H1 (cell line): ENCODE results near the gene UMODL1. TPM values are rescaled to one million over a fixed set of nuclear protein-coding genes. Genes with fewer than 3 reads are reported as not detected.

Experiments
- CTBP2 ChIP-seq: IDR thresholded peaks from 2 replicates; pipeline ENCODE4 v1.7.0; 2011; ENCODE audit warnings: borderline replicate concordance, mild to moderate bottlenecking, moderate library complexity, mixed read lengths, low read length; ENCODE audit not compliant: insufficient read depth, insufficient read length
- KDM4A ChIP-seq: IDR thresholded peaks from one replicate; pipeline ENCODE4 v1.7.1; 2012; ENCODE audit warnings: low read depth, mild to moderate bottlenecking, moderate library complexity, low read length, inconsistent platforms; ENCODE audit not compliant: severe bottlenecking
- SIN3A ChIP-seq, 2 experiments: IDR thresholded peaks in 1 of 2; conservative IDR thresholded peaks in 1 of 2; 2 replicates each; pipeline ENCODE4 v1.6.1; 2011 to 2012; ENCODE audit warnings: low read length in 2 of 2, improper control_type of control experiment in 1 of 2, low read depth in 1 of 2, mild to moderate bottlenecking in 1 of 2
- SIX5 ChIP-seq: IDR thresholded peaks from 2 replicates; pipeline ENCODE4 v1.6.1; 2011; ENCODE audit warnings: mild to moderate bottlenecking, low read depth, low read length
- SUZ12 ChIP-seq: fragments of 200-600 bp; sonication (generic); IDR thresholded peaks from 2 replicates; pipeline ENCODE4 v1.6.1; 2012; ENCODE audit warnings: mild to moderate bottlenecking, inconsistent platforms, low read length, moderate library complexity, mixed read lengths
- TAF1 ChIP-seq: IDR thresholded peaks from 2 replicates; pipeline ENCODE4 v1.6.1; 2011; ENCODE audit warnings: mild to moderate bottlenecking, low read depth, low read length
- TEAD4 ChIP-seq: IDR thresholded peaks from 2 replicates; pipeline ENCODE4 v1.6.1; 2012; ENCODE audit warnings: low read depth, low read length, inconsistent platforms, mixed read lengths
- polyA plus RNA-seq, 7 experiments: library from polyadenylated mRNA; depleted of rRNA in 3 of 7; stranded (reverse) in 5 of 7; unstranded in 2 of 7; fragments of >200 nt in 5 of 7; fragments of 200-250 nt in 2 of 7; gene quantifications; 1 replicate in 5 of 7; 2 replicates in 1 of 7; 4 replicates in 1 of 7; pipeline versions ENCODE4 v1.2.1 to v1.2.3, GENCODE V29; 2011 to 2013; ENCODE audit warnings: missing spikeins in 2 of 7, mixed read lengths in 2 of 7
- total RNA-seq: library from RNA; stranded (reverse); fragmentation: NEBNext Ultra II Directional; extraction: Animal tissue kit (Norgen Biotek cat#: 25700); gene quantifications from 2 replicates; pipeline ENCODE4 v1.2.1, GENCODE V29; 2021
- TF ChIP-seq, protein P1 (sequence below): fragments of 300-600 bp; sonication (generic); IDR thresholded peaks from 2 replicates; pipeline ENCODE4 v1.7.1; 2012; ENCODE audit warnings: low read length, moderate library complexity, mild to moderate bottlenecking, inconsistent platforms; ENCODE audit not compliant: insufficient replicate concordance
- TF ChIP-seq, protein P2 (sequence below): IDR thresholded peaks from 2 replicates; pipeline ENCODE4 v1.6.1; 2012; ENCODE audit warnings: inconsistent platforms

UMODL1 gene
- total and polyA plus RNA-seq, 2 of the 8 experiments (the other 6 are each of a cell fraction or from before 2014, with no cell fraction given) = not detected

DNA sequence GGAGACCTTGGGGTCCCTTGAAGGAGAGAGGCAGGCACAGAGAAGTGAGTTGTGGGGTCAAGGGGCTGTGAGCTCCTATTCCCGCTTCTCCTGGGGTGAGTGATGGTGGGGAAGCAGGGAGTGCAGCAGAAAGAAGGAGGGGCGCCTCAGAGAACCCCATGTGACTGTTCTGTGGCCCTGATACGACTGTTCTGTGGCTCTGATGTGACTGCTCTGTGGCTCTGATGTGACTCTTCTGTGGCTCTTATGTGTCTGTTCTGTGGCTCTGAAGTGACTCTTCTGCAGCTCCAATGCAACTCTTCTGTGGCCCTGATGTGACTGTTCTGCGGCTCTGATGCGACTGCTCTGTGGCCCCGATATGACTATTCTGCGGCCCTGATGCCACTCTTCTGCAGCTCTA, 29.9 kb upstream of the UMODL1 start (continued):
- TF ChIP-seq, protein P1, sequence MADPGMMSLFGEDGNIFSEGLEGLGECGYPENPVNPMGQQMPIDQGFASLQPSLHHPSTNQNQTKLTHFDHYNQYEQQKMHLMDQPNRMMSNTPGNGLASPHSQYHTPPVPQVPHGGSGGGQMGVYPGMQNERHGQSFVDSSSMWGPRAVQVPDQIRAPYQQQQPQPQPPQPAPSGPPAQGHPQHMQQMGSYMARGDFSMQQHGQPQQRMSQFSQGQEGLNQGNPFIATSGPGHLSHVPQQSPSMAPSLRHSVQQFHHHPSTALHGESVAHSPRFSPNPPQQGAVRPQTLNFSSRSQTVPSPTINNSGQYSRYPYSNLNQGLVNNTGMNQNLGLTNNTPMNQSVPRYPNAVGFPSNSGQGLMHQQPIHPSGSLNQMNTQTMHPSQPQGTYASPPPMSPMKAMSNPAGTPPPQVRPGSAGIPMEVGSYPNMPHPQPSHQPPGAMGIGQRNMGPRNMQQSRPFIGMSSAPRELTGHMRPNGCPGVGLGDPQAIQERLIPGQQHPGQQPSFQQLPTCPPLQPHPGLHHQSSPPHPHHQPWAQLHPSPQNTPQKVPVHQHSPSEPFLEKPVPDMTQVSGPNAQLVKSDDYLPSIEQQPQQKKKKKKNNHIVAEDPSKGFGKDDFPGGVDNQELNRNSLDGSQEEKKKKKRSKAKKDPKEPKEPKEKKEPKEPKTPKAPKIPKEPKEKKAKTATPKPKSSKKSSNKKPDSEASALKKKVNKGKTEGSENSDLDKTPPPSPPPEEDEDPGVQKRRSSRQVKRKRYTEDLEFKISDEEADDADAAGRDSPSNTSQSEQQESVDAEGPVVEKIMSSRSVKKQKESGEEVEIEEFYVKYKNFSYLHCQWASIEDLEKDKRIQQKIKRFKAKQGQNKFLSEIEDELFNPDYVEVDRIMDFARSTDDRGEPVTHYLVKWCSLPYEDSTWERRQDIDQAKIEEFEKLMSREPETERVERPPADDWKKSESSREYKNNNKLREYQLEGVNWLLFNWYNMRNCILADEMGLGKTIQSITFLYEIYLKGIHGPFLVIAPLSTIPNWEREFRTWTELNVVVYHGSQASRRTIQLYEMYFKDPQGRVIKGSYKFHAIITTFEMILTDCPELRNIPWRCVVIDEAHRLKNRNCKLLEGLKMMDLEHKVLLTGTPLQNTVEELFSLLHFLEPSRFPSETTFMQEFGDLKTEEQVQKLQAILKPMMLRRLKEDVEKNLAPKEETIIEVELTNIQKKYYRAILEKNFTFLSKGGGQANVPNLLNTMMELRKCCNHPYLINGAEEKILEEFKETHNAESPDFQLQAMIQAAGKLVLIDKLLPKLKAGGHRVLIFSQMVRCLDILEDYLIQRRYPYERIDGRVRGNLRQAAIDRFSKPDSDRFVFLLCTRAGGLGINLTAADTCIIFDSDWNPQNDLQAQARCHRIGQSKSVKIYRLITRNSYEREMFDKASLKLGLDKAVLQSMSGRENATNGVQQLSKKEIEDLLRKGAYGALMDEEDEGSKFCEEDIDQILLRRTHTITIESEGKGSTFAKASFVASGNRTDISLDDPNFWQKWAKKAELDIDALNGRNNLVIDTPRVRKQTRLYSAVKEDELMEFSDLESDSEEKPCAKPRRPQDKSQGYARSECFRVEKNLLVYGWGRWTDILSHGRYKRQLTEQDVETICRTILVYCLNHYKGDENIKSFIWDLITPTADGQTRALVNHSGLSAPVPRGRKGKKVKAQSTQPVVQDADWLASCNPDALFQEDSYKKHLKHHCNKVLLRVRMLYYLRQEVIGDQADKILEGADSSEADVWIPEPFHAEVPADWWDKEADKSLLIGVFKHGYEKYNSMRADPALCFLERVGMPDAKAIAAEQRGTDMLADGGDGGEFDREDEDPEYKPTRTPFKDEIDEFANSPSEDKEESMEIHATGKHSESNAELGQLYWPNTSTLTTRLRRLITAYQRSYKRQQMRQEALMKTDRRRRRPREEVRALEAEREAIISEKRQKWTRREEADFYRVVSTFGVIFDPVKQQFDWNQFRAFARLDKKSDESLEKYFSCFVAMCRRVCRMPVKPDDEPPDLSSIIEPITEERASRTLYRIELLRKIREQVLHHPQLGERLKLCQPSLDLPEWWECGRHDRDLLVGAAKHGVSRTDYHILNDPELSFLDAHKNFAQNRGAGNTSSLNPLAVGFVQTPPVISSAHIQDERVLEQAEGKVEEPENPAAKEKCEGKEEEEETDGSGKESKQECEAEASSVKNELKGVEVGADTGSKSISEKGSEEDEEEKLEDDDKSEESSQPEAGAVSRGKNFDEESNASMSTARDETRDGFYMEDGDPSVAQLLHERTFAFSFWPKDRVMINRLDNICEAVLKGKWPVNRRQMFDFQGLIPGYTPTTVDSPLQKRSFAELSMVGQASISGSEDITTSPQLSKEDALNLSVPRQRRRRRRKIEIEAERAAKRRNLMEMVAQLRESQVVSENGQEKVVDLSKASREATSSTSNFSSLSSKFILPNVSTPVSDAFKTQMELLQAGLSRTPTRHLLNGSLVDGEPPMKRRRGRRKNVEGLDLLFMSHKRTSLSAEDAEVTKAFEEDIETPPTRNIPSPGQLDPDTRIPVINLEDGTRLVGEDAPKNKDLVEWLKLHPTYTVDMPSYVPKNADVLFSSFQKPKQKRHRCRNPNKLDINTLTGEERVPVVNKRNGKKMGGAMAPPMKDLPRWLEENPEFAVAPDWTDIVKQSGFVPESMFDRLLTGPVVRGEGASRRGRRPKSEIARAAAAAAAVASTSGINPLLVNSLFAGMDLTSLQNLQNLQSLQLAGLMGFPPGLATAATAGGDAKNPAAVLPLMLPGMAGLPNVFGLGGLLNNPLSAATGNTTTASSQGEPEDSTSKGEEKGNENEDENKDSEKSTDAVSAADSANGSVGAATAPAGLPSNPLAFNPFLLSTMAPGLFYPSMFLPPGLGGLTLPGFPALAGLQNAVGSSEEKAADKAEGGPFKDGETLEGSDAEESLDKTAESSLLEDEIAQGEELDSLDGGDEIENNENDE = no peak
- TF ChIP-seq SIN3A (conservative IDR thresholded peaks at IDR 0.05 in 1 of 2, IDR thresholded peaks at IDR 0.05 in 1 of 2; ENCODE audit: low read depth in 1 of 2, low read length in 2 of 2) (no peak), TEAD4 (no peak), TAF1 (no peak), SUZ12 (no peak), CTBP2 (no peak), SIX5 (no peak), KDM4A (no peak)
- TF ChIP-seq, protein P2, sequence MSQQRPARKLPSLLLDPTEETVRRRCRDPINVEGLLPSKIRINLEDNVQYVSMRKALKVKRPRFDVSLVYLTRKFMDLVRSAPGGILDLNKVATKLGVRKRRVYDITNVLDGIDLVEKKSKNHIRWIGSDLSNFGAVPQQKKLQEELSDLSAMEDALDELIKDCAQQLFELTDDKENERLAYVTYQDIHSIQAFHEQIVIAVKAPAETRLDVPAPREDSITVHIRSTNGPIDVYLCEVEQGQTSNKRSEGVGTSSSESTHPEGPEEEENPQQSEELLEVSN = no peak
